NCI-H1436 treated with DMSO at 0.1 percent for 48 hours (cell line): ENCODE measurements around the gene FAM111A.

Experiments
- DNase-seq: peaks from one replicate; lab custom pipeline; 2025; lab: John Stamatoyannopoulos, UW

Gene FAM111A

DNA sequence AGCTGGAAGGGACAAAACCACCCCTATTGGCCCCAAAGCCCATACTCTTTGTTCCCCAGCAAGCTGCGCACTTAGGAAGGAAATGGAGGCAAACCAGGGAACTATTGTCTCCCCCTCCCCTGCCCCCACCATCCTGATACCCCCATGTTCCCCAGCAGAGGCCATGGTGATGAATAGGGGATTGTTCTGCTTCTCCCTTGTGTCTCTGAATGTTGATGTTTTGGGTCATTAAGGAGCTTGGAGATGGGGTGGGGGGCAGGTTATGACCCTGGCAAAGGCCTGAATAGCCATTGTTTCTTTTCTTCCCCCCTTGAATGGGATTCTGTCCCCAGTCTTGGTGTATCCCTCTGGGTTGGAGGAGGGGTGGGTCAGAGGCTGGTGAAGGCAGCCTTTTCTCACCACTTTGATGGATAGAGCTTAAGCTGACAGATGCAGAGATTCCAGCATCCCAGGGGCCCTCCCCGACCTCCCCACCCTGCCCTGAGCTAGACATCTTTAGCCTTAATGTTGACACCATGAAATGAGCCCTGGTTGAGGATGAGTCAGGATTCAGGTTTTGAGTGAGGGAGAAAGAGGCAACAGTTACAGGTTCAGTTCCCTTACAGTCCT lies 37.6 kb downstream of the FAM111A start:
- DNase-seq: no peak

DNA sequence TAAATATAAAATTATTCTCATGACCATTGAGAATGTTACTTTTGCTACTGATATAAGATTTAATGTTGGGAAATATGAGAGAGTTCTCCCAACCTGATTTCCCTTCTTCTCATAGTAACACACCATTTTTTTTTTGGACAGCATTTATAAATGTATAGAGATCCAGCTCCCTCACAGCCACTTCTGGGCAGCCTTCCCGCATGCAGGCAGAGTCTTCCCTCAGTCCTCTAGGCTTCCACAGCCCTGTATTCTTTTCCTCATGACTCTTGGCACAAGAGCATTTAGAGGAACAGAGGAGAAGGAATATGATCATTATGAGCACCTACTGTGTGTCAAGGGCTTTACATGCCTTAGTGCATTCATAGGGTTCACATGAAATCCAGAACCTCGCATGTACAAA lies 38.3 kb downstream of the FAM111A start:
- no peak for DNase-seq

DNA sequence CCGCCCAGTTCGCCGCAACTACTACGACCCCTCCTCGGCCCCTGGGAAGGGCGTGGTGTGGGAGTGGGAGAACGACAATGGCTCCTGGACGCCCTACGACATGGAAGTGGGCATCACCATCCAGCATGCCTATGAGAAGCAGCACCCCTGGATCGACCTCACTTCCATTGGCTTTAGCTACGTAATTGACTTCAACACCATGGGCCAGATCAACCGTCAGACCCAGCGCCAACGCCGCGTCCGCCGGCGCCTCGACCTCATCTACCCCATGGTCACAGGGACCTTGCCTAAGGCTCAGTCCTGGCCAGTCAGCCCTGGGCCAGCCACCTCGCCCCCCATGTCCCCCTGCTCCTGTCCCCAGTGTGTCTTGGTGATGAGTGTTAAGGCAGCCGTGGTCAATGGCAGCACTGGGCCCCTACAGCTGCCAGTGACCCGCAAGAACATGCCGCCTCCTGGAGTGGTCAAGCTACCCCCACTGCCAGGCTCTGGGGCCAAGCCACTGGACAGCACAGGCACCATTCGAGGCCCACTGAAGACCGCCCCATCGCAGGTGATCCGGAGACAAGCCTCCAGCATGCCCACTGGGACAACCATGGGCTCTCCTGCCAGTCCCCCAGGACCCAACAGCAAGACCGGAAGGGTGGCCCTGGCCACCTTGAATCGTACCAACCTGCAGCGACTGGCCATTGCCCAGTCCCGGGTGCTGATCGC lies 39.2 kb downstream of the FAM111A start:
- DNase-seq: no peak

DNA sequence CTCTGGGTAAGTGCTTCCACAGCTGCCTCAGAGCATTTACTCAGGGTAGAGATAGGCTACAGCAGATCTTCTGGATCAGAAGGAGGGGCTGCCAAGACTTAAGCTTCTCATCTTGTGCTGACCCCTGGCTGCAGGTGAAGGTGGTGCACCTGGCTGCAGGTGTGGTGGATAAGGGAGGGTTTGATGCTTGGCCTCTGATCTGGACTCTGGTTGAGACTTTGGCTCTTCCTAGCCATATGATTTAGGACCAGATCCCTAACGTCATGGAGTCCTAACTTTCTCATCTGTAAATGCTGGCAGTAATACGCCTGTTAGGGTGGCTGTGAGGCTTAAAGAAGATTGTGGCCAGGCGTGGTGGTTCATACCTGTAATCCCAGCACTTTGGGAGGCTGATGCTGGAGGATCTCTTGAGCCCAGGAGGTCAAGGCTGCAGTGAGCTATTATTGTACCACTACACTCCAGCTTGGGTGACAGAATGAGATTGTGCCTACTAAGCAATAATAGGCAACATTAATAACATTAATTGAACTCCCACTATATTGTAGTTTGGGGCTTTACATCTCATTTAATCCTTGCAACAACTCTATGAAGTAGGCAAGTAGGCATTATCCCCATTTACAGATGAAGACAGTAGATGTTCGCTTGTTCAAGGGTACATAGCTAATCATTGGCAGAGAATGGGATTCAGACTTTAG lies 39.9 kb downstream of the FAM111A start:
- no peak for DNase-seq

DNA sequence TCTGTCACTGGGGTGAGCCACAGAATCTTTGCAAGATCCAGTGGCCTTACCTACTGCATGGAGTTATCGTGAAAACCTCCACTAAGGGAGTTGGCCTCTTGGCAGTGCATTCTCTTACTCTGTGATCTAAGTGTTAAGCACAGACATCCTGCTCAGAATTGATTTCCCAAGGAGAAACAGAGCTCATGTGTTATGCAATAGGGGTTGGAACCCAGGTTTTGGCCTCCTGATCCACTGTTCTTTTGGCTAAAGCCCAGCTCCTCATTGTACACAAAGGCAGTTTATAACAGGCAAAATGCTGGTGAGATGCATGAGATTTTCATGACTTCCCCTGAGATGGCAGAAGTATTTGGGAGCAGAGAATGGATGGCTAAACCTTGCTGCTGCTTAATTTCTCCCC lies 41.1 kb downstream of the FAM111A start:
- DNase-seq: no peak

DNA sequence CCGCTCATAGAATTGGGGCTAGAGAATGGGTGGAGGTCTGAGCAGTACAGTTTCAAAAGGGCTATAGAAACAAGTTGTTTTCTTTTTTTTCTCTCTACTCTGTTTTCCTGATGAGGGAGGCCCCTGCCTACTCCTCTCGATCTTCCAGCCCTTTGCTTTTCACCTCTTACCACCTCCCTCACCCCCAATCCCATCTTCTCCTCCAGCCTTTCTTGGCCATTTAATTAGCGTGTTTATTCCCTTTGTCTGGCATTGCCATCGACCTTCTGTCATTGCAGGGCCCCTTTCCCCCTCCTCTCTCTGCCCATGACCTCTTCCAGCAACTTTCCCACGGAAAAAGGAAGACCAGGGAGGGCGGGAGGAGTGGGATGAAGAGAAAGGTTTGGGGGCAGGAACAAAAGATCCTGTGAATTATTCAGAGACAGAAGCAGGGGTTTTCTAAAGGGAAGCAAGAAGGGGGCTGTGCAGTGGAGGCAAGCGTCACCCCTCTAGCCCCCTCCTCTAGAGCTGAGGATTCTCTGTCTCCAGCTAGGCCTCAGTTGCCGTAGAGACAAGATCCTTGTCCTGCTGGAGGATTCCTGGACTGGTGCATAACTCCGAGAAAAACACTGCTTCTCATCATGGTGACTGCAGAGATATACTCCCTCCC lies 42.2 kb downstream of the FAM111A start:
- no peak for DNase-seq

DNA sequence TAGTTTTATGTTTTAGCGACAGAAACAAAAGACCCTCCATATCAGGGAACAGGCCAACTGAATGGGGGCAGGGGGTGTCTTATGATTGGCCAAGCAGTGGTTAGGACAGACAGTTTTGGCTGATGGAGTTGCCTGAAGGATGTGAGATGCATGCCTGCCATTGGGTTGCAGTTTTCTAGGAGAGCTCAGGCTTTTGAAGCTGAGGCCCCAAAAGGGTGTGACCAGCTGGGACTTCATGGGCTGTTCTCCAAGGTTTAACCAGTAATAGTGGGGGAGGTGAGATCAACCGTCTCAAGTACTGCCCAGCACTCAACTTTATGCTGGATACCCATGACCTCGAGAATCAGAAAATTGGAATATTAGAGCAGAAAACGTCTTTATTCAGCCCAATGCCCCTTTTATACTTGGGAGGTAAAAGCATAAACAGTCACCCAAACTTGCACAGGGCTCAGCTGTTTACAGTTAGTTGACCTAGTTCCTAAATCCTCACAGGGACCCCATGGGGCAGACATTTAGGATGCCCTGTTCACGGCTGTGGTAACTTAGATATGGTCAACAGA lies 42.8 kb downstream of the FAM111A start:
- DNase-seq: no peak

DNA sequence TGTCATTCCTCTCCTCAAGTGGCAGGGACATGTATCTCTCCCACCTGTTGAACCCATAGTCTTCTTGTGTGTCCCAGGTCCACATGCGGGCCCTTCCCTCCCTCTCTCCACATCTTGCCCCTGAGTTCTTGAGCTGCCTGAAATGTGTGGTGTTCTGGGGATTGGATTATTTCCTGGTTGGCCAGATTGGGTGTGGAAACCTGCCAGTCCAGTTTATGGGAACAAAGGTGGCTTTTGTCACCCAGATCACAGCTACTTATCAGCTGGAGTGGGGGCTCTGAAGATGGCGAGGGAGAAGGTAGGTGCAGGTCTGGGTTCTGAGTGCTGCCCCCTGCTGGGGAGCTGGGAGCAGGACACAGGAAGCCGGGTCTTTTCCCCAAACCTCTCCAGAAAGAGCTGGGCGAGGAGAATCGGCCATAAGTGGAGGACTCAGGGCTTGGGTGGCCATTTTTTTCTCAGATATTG lies 43.5 kb downstream of the FAM111A start:
- DNase-seq: no peak

DNA sequence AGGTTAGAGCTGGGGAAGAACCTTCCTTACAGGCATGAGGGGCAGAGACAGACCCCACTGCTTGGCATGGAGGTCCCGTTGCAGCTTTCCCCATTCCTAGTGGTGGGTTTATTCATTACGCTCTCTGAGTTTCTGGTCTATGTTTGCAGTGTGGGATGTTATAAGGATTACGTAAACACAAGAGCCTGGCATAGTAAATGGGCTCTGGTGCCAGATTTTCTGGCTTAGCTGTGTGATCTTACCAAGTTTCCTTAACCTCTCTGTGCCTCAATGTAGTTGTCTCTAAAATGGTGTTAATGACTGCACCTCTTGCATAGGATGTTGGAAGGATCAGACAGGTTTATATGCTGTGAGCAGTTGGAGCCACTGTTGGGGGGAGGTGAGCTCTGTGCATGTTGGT lies 44.4 kb downstream of the FAM111A start:
- DNase-seq: no peak

DNA sequence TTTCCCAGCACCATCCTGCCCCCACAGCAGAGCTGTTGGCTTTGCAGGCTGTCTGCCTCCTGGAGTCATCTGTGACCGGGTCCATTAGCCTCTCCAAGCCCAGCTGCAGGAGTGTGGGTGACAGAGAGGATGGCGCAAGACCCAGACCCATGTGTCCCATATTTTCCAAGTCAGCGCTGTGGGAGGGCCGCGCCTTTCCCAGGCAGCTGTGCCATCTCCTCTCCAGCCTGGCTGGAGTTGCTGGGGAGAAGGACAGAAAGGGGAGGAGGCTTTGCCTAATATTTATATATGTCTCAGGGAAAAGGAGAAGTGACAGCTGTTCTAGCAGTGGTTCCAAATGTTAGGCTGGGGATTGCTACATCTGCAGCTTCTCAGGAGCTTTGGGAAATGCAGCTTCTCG lies 44.9 kb downstream of the FAM111A start:
- DNase-seq: no peak

DNA sequence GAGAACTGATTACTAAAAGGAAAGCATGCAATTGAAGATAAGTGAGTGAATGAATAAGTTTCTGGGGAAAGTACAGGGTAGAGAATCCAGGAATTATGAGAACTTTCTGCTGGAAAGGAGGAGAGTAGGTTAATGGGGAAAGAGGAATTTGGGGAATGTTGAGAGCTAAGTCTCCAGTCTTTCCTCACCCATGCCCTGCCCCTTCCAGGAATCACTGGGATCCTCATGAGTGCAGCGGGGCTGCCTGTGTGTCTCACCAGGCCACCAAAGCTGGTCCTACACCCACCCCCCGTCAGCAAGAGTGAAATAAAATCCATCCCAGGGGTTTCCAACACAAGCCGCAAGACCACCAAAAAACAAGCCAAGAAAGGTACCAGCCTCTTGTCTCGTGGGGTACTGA lies 46.3 kb downstream of the FAM111A start:
- DNase-seq: no peak

DNA sequence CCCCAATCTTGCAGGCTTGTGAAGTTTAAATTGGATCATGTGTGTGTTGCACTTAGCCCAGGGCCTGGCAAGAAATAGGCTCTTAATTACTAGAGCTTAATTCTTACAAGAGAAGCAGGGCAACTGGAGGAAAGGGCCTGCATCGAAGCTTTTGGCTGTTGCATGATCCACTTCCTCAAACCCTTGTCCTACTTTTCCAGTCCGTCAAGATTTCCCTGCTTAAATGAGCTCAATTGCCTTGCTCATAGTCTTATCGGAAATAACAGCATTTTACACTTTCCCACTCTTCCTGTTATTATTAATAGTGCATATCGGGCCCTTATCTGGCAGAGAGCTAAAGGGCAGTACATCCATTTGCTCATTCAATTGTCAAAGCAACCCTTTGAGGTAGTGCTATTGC lies 47.3 kb downstream of the FAM111A start:
- no peak for DNase-seq

DNA sequence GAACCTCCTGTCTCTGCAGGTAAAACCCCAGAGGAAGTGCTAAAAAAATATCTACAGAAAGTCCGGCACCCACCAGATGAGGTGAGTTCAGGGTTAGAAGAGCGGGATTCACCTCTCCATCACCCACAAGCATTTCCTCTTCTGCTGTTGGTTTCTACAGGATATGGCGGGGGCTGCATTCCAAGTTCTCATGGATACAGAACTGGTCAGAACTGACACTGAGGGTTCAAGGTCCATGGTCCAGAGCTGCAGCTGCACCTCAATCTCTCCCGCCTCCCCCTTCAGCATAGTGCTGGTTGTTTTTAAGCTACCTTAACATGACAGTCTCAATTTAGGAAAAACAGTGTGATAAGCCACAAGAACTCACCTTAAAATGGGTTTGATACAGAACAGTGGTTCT lies 48.4 kb downstream of the FAM111A start:
- DNase-seq: no peak

DNA sequence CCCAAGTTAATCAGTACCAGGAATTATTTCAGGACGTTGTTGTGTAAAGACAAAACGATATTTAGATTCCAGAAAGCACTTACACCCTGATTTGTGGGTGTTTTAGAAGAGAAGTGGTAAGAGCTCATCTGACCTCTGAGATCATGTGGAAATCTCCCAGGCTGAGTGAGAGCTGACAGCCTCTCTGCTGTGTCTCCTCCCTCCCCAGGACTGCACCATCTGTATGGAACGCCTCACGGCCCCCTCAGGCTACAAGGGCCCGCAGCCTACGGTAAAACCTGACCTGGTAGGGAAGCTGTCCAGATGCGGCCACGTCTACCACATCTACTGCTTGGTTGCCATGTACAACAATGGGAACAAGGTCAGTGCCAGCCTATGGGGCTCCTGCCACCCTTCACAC lies 49.2 kb downstream of the FAM111A start:
- no peak for DNase-seq

DNA sequence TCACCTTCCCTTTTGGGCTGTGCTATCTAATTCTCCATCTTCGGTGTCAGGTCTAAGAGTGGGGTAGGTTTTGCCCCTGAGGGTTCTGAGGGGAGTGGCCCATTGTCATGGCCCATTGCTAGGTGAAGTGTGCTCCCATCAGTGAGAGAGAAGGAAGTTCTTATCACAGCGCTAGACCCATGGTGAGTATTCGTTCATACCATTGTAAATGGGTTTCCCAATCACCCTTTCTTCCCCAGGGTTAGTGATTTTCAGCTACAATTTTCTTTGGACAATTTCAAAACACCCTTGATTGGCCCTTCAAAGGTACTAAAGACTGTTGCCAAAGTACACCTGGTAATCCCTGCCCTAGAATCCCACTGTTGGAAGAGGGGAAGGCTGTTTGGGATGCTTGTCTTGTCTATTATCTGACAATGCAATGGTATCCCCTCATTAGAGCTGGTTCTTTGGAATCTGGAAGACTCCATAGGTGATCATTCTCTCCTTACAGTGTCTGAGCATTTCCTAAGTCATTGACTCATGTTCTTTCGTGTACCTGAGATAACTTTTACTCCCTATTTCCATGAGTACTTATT lies 49.9 kb downstream of the FAM111A start:
- DNase-seq: no peak

DNA sequence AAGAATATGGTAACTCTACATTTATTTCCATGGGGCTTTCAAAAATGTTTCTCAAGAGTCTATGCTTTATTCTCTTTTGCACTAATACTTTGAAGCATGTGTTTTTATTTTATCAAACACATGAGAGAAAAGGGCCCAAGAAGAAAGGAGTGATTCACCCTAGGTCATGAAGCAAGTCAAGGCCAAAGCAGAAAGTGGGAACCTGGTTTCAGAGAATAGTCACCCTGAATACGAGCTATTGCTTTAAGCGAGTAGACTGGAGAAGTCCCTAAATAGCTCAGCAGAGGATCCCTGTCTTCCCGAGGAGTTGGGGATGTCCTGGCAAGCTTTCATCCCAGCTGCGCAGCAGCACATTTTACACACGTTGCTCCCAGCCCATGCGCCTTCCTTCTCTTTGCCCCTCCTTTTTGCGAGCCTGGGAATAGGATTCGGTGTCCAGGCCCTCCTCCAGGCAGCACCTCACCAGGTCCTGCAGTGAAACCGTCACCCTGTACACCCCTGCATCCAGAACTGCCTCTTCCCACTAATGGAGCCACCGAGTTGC lies 51.0 kb downstream of the FAM111A start:
- DNase-seq: no peak

DNA sequence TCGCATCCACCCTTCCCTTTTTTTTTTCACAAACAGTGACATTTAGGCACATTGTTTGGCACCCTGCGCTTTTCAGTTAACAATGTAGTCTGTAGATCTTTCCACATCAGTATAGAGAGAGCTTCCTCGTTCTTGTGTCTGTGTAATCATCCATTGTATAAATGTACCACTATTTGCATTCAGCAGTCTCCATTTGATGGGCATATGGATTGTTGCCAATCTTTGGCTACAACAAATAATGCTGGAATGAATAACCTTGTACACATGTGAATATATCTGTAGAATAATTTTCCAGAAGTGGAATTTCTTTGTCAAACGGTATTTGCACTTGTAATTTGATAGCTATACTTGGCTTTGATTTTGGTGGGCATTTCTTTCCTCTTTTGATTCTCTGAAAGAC lies 52.9 kb downstream of the FAM111A start:
- no peak for DNase-seq

DNA sequence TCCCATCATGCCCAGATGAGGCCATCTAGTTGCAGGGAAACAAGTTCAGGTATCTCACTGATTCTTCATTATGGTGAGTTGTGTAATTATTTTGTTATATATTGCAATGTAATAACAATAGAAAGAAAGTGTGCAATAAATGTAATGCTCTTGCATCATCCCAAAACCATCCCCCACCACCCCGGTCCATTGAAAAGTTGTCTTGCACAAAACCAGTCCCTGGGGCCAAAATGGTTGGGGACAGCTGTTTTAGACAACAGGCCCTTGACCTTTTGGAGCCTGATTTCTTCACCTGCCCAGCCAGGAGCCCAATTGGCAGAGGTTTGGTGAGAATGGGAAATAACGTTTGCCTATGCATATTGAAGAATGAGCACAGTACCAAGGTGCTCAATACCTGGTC lies 54.1 kb downstream of the FAM111A start:
- no peak for DNase-seq

DNA sequence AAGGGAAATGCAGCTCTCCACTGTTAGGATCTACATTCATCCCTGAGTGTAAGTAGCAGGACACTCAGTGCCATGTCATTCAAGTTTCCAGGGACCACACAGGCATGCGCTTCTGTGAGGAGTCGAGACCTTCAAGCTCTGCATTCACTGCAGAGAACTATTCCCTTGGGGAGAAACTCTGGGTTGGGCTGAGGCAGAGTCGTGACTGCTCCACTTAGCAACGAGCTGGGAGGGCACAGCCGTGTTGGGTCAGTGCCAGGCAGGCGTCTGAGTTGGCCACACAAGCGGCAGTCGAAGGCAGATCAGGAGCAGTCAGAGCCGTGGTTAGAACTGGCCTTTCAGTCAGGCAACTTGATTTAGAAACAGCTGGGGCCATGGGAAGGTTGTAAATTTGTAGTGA lies 55.3 kb downstream of the FAM111A start:
- DNase-seq: no peak

DNA sequence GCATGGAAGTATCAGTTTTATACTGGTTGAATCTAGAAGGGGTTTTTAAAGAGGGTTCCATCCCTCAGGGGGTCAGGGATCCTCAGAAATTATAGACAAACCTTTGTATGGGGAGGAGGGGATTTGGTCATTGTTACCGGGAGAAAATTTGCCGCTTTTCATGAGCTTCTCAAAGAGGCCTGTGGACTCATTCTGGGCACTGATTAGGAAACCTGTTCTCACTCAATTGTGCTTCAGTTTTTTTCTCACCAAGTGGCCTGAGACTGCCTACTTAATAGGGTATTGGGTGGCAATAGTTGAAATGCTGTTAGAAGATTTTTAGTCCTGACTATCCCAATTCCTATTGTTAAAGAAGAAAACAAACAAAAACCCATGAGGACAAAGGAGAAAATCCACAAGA lies 56.1 kb downstream of the FAM111A start:
- no peak for DNase-seq

DNA sequence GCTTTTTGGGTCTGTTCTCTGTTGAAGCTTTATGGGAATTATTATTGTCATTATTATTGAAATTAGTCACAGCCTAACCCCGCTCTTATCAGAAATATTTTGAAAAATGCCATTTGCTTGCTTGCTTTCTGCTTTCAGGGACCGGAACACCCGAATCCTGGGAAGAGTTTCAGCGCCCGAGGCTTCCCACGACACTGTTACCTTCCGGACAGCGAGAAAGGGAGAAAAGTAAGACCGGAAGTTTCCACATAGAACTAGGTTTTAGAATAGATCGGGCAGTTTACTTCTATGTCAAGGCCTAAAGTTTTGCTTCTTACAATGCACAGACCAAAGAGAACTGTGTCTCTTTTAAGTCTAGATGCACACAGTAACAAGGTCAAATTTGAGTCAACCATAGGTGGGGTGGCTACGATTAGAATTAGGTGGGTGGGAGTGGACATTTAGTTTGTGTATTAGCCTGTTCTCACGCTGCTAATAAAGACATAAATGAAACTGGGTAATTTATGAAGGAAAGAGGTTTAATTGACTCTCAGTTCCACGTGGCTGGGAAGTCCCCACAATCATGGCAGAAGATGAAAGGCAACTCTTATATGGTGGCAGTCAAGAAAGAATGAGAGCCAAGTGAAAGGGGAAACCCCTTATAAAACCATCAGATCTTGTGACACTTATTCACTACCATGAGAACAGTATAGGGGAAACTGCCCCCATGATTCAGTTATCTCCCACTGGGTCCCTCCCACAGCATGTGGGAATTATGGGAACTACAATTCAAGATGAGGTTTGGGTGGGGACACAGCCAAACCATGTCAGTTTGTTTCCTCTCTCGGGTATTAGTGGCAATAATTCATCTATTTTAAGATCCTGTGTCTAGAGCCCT lies 57.1 kb downstream of the FAM111A start:
- no peak for DNase-seq
